GM20000 (cell line): ENCODE measurements around the gene RPUSD3.

Experiments
- DNase-seq: peaks from one replicate; pipeline ENCODE4 v3.0.0; 2012; ENCODE audit warnings: low spot score
- CTCF ChIP-seq: IDR thresholded peaks from 2 replicates; pipeline ENCODE4 v1.5.1; 2012; ENCODE audit warnings: mild to moderate bottlenecking, control low read depth; ENCODE audit errors: extremely low read depth, missing control alignments

The RPUSD3 gene

GRCh38 chr3:9793161-9793781 lies 50.5 kb downstream of the RPUSD3 start:
- TF ChIP-seq CTCF: no peak
- DNase-seq: no peak

- TF ChIP-seq CTCF: no peak
Measured at GRCh38 chr3:9792405-9793160, 51.2 kb downstream of the RPUSD3 start, which contains the start of the genes ARPC4 and TADA3. Gene ARPC4, plus strand, starts transcription at chr3:9793082. Its CDS starts 40 bp downstream, at chr3:9793122. Gene TADA3, minus strand, starts transcription at chr3:9792473. Its CDS starts 1,007 bp downstream, at chr3:9791466.

GRCh38 chr3:9791790-9792404 lies 51.9 kb downstream of the RPUSD3 start:
- no peak for TF ChIP-seq CTCF

More at GRCh38 chr3:9792405-9793160, 51.2 kb downstream of the RPUSD3 start, which contains the start of the genes ARPC4 and TADA3:
- peak; percentile 93 for DNase-seq

GRCh38 chr3:9791127-9791526 lies 52.7 kb downstream of the RPUSD3 start:
- no peak for DNase-seq
- no peak for TF ChIP-seq CTCF

More at GRCh38 chr3:9791790-9792404, 51.9 kb downstream of the RPUSD3 start:
- DNase-seq: no peak
